Activated T-cell treated with anti-CD3 and anti-CD28 coated beads for 48 hours (primary cell): ENCODE data around the gene GSTM4.
"Not testable (repeated sequence)": the region's sequence is repeated elsewhere in the genome, so short reads cannot be mapped to it uniquely, and the experiment has no call there.

Experiments used
- DNase-seq: peaks from one replicate; pipeline ENCODE4 v3.0.0-alpha.2; 2020; ENCODE audit warnings: low read depth

GSTM4 gene

DNA sequence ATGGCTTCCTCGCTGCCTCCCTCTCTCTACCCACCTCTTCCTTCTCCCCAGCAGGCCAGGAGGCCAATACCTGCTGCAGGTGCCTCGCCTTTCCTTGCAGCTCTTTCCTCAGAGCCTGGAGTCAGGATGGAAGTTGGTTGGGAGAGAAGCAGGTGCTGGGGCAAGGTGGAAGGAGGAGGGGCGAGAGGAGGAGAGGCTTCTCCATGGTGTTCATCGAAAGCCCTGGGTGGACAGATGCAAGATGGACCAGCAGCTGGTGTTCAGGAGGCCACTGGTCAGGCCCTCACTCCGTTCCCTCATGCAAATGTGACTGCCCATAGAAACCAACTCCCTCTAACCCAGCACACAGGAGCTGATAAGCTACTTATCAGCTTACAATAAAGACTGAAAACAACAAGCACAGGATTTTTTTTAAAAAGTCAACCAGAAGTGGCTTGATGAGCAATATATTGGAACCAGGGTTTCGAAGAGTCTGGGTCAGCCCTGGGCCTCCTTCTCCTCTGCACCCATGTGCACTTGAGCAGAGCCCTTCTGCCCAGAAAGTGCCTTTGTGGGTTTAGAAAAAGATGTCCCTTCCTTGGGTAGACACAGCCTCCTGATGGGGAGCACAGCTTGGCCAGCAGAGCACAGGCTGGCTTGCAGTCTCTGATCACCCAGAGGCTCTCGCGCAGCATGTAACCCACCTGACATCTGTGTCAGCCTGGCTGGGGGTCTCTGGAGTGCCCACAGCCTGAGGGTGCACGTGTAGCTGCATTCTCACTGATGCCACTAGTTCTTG lies 16.6 kb upstream of the GSTM4 start:
- DNase-seq: no peak

- DNase-seq: no peak
Measured at GRCh38 chr1:109639841-109640184, 16.1 kb upstream of the GSTM4 start.

DNA sequence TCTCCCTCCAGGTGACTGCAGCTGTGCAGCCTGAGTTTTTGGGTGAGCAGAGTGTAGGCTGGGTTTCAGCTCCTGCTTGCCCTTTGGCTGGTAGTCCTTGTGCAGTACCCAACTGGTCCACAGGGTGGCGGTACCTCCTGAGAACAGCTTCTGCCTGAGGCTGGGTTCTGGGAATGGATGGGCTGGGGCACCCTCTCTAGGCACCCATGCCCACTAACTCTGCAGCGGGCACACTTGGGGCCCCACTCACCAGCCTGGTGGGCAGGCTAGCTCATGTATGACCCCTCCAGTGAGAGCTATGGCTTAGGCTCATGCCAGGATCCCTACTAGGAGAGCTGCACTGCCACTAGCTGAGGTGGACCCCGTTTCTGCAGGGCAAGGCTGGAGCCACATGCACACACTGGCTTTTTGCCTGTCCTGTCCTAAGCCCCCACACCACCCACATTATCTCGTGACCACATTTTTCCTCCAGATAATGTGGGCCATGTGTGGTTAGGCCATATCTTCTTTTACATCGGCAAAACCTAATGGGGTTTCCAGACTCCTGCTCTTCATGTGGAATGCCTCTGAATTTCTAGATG lies 15.5 kb upstream of the GSTM4 start:
- peak; percentile 85 for DNase-seq

DNA sequence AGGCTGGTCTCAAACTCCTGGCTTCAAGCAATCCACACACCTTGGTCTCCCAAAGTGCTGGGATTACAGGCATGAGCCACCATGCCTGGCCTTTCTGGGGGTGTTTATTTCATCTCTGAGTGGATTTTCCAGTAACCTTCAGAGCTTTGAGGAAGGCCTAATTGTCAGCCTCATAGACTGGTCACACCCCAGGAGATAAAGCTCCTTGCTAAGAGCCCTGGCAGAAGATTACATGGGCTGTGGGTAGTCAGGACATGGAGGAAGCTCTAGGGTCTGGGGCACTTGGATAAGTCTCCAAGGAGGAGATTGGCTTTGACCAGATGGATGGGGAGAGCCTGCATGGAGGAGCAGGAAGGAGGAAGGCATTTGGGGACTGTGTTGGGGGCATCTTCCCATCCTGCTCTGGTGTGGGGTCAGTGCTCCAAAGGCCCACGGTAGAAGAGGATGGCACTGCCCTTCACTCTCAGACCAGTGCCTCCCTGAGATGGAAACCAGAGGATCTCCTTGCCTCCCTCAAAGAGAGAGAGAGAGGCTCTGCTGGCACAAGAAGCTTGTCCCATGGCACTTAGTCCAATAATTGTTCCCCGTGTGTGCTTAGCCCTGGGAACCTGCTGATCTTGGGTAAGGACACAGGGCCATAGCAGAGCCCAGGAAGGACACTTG lies 14.7 kb upstream of the GSTM4 start:
- no peak for DNase-seq

- DNase-seq: no peak
Measured at GRCh38 chr1:109641861-109642260, 14.0 kb upstream of the GSTM4 start.

DNA sequence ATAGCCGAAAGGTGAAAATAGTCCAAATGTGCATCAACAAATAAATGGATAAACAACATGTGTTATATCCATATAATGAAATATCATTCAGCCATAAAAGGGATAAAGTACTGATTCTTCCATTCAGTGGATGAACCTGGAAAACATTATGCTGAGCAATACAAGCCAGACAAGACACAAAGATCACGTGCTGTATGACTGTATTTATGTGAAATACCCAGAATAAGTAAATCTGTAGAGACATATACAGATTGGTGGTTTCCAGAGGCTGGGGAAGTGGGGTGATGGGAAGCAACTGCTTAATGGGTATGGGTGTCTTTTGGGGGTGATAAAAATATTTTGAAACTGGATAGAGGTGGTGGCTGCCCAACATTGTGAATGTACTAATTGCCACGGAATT lies 13.3 kb upstream of the GSTM4 start:
- no peak for DNase-seq

DNA sequence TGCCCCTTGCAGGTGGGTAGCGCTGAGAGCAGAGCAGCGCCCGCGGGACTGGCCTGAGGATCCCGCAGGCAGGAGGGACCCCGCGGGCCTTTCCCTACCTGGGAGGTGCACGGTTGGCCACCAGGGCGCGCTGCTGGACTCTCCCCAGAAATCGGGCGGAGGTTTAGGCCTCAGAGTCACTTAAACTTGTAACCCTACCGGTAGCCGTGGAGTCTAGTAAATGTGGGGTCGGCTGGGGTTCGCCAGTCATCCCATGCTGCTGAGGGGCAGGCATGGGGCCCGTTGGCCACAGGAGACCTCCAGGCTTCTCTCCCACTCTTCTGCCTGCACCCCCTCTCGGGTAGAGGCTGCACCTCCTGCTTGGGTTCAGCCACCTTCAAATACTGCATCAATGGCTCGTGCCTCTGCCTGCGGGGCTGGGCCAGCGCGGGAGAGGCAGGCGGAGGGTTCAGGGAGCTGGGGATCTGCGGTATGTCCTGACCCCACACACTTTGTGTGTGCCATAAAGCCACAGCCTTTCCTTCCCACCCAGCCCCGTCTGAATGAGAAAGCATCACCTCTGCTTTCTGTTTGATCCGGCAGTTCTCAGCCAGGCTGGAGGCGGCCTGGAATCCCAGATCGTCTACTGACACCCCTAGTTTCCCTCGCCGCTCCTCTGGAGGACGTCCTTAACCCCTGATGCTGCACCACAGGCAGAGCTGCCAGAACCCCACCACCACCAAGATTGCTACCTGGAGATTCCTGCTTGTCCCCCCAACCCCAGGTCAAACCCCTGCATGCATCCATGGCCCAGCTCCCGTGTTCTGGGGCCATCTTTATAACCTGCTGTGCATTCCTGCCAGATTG lies 12.3 kb upstream of the GSTM4 start:
- peak; percentile 83 for DNase-seq

DNA sequence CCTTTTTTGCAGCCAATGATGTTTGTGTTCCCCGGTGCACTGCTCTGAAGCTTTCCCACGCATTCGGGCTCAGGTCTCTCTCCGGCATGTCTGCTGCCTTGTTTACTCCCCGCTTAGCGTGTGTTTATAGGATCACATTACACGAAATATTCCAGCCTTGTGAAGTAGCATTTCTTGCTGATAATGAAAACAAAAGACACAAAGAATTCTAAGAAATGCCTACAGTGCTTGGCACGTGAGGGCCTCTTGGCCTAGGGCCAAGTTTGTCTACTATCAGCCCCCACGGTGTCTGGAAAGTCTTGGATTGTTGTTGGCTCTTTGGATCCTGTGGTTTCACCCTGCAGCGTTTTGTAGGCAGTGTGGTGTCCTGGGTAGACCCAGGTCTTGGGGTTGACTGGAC lies 11.2 kb upstream of the GSTM4 start:
- DNase-seq: no peak

DNA sequence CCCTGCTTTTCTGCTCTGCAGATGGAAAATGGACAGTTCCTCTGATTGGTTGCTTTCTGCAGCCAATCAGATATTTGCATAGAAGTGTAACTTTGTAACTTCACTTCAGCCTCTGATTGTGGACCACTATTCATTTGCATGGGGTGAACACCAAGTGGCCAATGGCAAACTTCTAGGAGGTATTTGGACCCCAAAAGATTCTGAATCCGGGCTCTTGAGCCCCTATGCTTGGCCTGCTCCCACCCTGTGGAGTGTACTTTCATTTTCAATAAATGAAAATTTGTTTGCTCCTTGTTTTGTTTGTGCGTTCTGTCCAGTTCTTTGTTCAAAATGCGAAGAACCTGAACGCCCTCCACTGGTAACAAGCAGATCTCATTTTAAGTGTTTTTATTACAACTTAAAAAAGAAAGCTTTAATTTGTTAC lies 6.4 kb upstream of the GSTM4 start:
- DNase-seq: no peak

DNA sequence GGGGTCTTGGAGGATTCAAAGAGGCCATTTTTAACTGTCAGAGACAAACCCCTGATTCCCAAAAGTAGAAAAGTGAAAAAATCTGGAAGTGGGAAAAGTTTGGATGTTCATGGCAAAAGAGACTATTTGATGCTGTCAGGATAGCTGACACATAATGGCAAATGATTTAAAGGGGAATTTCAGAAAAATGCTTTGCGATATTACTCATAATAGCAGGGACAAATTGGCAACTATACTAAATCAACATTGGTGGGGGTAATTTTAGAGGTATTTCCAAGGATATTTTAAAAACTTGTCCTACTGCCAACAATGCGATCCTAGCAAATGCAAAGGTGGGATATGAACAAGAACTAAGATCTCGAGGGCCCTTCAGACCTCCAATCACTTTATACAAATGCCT lies 5.3 kb upstream of the GSTM4 start:
- DNase-seq: no peak

DNA sequence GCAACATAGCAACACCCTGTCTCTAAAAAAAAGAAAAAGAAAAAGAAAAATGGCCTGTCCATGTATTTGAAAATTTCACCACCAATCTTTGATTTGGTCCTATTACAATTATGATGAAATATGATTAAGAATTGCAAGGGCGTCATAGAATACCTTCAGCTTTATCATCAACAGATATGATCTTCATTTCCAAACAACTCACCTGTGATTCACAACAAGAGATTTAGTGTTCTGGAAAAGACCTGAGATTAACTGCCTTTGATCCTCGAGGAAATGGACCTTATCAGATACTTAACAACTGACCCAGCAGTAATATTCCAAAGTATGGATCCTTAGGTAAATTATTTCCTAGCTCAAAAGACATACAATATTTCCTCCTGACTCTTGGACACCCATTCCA lies 3.5 kb upstream of the GSTM4 start:
- no peak for DNase-seq

GRCh38 chr1:109653306-109653705 lies 2.6 kb upstream of the GSTM4 start:
- DNase-seq: no peak

- DNase-seq: no peak
Measured at GRCh38 chr1:109654519-109654918, 1.4 kb upstream of the GSTM4 start.

GRCh38 chr1:109657395-109657794 lies 1.5 kb downstream of the GSTM4 start:
- DNase-seq: no peak

GRCh38 chr1:109657970-109658369 lies 2.1 kb downstream of the GSTM4 start:
- no peak for DNase-seq

GRCh38 chr1:109658533-109659042 lies 2.7 kb downstream of the GSTM4 start:
- no peak for DNase-seq

- DNase-seq: no peak
Measured at GRCh38 chr1:109659145-109659544, 3.2 kb downstream of the GSTM4 start.

DNA sequence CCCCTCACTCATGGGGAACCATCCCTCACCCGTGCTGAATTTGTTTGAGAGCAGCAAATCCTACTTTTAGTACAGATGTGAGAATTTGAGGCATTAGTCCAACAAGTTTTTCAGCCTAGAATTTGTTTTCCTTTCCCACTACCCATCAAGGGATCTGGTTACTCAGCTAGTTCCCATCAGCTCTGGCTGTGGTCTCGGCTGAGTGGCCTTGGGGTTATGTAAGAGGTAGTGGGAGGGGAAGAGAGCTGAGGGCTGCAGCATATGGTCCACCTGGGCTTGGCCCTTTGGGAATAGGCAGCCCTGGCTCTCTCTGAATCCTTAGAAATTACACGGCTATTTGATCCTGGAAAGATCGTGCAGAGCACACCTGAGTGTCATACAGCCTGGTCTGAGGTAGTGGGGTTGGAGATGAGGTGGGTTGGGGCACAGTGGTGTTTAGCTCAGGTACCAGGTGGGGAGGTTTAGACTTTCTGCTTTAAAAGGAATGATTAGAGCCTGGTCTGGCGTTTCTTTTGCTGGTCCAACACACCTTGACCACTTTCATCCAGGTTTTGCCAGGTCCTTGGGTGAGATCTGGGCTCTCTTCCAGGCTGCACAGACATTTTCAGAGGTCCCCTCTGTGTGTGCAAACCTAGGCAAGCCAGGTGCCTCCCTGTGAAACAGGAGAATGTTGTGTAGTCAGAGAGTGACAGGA lies 4.2 kb downstream of the GSTM4 start:
- no peak for DNase-seq

DNA sequence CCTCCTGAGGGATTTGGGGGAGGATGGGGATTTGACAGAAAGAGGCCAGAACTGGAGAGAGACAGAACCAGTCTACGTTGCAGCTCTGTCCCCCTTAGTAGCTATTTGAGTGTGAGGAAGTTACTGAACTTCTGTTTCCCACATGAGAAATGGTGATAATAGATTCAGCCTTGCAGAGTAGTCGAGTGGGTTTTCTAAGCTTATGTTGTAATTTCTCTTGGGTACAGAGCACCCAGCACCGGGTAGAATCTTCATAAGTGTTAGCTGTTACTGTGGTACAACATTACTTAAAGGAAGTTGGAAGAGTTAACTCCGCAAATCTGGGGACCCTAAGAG lies 4.8 kb downstream of the GSTM4 start:
- DNase-seq: not testable (repeated sequence)

GRCh38 chr1:109661391-109661790 lies 5.5 kb downstream of the GSTM4 start:
- no peak for DNase-seq

DNA sequence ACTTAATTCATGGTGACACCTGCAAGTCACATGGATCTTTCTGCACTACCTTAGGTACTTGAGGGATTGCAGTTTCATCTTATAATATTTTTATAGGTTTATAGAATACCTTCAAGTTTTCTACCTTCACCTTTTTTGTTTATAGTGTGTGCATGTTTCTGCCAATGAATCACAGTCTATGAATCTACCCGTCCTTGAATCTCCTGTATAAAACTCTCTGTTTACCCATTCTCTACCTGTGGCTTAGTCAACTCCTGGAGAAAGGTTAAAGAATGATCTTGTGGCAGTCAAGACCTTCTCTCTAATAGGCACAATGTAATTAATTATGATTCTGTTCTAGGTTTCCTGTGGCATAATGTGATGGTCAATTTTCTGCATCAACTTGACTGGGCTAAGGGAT lies 8.8 kb downstream of the GSTM4 start:
- no peak for DNase-seq
